MM.1S (cell line): Measurements from ENCODE around the gene EVA1A.

ENCODE experiments used
- EZH2 ChIP-seq: fragments of 300-600 bp; sonication (generic); optimal IDR thresholded peaks from 2 replicates; pipeline ENCODE3; 2017; ENCODE audit warnings: low read depth, mild to moderate bottlenecking, antibody characterized with exemption, low read length, mixed read lengths
- TF ChIP-seq, protein P1 (sequence below): fragments of 300-600 bp; sonication (generic); IDR thresholded peaks from 2 replicates; pipeline ENCODE4 v1.5.1; 2016; ENCODE audit warnings: antibody characterized with exemption, low read length, mixed read lengths

DNA sequence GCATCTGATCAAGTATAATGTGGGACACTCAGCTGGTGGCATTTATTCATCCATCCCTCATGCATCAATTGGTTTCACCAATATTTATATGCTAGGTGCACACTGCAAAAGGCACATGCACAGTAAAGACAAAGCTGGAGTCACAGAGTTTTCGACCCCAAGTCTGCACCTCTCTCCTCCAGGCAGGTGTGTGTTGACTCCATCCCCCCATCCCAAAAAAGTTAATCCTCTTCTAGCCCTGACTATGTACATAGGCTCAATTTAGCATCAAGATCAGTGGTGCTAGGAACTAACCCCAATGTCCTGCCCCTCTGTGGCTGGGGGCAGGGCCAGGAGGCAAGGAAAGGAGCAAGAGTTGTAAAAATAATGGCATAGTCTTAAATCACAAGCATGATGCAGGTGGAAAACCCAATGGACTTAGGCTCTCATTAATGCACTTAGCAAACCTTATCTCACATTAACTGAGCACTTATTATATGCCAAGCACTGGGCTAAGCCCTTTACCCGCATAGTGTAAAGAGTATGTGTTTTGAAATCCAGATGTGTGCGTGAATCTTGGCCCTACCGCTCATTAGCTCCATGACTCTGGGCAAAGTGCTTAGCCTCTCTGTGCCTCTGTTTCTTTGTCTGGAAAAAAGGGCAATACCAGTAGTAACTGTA, 3.1 kb downstream of the EVA1A start:
- TF ChIP-seq, protein P1, sequence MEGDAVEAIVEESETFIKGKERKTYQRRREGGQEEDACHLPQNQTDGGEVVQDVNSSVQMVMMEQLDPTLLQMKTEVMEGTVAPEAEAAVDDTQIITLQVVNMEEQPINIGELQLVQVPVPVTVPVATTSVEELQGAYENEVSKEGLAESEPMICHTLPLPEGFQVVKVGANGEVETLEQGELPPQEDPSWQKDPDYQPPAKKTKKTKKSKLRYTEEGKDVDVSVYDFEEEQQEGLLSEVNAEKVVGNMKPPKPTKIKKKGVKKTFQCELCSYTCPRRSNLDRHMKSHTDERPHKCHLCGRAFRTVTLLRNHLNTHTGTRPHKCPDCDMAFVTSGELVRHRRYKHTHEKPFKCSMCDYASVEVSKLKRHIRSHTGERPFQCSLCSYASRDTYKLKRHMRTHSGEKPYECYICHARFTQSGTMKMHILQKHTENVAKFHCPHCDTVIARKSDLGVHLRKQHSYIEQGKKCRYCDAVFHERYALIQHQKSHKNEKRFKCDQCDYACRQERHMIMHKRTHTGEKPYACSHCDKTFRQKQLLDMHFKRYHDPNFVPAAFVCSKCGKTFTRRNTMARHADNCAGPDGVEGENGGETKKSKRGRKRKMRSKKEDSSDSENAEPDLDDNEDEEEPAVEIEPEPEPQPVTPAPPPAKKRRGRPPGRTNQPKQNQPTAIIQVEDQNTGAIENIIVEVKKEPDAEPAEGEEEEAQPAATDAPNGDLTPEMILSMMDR, result no peak
- no peak for TF ChIP-seq EZH2
